Suprapubic skin (tissue), 3 donors: ENCODE results near the gene HASPIN.

Source experiments
- CTCF ChIP-seq, 2 donors: fragments of 200-600 bp in 1 of 2; fragments of 450-650 bp in 1 of 2; sonication (generic) in 1 of 2; IDR thresholded peaks; one replicate each; pipeline ENCODE4 v1.5.1; 2016 to 2019; ENCODE audit warnings: antibody characterized with exemption in 2 of 2, mild to moderate bottlenecking in 1 of 2, moderate library complexity in 1 of 2
- EP300 ChIP-seq: sonication (generic); formaldehyde crosslinking; IDR thresholded peaks from one replicate; pipeline ENCODE4 v1.6.1; 2017; ENCODE audit warnings: antibody characterized with exemption

DNA sequence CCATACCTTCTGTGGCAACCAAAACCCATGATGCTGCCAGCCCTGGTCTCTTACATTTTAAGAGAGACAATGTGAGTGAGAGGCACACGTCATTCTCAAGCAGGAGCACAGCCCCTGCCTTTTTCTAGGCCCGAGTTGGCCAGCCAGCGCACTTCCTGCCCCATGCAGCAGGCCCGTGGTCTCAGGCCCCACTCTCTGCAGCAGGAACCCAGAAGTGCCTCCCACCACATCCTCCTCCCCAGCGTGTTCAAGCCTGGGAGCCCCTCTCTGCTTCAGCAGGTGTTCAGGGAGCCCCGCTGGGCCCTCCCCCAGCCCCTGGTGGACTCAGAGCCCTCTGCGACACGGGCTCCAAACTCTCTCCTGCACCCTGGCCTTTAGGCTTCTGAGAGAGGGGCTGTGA lies 46.8 kb downstream of the HASPIN start:
- TF ChIP-seq CTCF (IDR thresholded peaks at IDR 0.05) (no peak), EP300 (no peak)
